T-helper 9 cell (primary cell): ENCODE measurements around the gene KCNQ1OT1.

Experiments used
- DNase-seq: peaks from one replicate; pipeline ENCODE4 v3.0.0-alpha.2; 2020

Gene KCNQ1OT1

DNA sequence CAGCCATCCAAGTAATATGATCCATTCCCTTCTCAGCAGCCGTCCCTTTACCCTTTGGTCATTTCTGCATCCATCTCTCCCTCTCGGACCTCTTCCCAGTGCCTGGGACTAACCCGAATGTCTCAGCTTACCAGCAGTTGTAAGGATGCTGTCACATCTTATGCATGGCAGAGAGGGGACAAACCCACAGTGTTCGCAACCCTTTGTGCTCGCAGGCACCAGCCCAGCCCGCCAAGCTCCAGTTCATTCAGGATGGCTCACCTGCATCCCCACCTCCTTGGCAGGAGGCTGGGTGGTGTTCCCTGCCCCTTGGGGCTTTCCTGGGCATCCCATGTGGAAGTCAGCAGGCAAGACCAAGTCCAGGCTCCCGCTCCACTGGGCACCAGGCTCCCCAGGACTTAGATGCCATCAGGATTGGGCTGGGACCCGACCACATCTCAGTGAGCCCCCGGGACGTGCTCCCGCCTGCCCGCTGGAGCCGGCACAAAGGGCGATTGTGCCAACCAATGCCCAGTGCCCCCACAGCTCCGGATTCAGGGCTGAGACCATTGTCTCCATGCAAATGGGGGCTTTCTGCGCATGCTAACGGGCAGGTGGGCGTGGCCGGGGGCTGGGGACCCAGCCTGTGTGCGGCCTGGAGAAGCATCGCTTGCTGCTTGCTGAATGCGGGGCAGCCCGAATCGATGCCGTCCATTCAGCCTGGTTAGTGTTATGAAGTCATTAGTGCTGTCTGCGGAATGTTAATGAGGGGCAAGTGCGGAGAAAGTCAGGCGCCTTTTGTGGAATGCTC lies 108.6 kb downstream of the KCNQ1OT1 start:
- DNase-seq: no peak

DNA sequence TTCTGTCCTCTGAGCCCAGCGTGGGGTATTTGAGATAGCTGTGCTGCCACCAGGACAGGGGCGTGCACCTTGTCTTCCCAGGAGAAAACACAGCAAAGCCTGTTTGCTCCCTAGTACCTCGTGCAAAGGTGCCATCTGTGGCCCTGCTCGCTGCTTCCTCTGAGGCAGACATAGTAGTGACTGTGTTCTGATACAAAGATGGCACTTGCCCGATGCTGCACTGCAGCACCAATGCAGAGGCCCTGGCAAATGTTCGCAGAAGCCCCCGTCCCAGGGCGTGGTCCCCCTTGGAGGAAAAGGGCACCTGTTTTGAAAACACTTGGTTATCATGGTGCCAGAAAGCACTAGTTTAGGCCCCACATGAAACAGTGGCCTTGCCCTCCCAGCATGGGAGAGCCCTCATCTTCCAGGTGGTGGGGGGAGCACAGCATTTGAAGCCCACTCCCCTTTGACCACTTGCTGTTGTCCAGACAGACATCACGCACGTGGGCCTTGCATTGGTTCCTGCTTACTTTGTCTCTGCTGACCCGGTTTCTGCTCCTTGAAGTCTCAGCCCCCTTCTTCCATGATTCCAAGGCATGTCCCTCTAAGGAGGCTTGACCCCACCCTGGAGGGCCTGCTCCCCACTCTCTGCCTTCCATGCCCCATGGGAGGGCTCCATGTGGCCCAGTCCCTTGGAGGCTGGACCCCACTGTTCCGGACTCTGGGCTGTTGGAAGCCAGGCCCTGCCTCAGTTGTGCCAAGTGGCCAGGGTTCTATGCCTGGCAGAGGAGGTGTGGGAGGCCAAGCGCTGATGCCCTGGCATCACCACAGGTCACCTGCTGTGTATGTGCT lies 109.4 kb downstream of the KCNQ1OT1 start:
- no peak for DNase-seq

DNA sequence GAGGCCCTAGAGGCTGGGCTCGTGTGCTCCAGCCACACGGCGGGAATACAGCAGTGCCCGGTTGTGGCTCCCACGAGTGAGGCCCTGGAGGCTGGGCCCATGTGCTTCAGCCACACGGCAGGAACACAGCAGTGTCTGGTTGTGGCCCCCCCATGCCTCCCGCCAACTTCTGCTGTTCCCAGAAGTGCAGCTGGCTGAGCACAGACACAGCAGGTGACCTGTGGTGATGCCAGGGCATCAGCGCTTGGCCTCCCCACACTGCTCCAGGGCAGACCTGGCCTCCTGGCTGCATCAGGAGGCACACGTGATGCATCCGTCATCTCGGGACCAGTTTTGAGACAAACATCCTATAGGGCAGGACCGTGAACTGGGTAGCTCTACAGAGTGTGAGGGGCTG lies 110.3 kb downstream of the KCNQ1OT1 start:
- no peak for DNase-seq

DNA sequence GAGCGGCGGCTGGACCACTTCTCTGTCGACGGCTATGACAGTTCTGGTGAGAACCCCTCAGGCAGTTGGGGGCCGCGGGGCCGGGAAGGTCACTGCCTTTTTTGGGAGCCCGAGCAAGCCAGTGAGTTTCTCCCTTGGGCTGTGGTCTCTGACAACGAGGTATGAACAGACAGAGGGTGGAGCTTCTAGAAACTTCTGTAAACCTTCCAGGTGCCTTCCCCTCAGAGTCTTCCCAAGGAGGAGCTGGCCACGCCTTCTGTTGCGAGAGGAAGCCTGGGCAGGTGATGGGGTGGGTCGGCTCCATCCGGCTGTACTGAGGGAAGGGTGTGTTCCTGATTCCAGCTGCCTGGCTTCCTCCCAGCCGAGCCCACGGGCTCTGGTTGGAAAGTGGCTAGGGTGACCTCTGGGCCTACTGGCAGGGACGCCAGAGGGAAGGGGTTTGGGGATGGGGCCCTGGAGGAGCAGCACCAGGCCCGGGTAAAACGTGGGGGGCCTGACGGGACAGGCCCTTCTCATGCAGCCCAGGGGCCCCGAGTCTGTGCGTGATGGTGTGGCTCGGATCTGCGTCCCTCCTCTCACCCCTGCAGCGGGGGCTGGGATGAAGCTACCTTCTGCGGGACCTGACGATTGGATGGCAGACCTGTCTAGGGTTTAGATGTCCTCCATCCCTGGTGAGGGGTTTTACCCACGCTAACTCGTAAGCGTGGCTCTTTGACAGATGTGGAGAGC lies 110.8 kb downstream of the KCNQ1OT1 start:
- DNase-seq: no peak

DNA sequence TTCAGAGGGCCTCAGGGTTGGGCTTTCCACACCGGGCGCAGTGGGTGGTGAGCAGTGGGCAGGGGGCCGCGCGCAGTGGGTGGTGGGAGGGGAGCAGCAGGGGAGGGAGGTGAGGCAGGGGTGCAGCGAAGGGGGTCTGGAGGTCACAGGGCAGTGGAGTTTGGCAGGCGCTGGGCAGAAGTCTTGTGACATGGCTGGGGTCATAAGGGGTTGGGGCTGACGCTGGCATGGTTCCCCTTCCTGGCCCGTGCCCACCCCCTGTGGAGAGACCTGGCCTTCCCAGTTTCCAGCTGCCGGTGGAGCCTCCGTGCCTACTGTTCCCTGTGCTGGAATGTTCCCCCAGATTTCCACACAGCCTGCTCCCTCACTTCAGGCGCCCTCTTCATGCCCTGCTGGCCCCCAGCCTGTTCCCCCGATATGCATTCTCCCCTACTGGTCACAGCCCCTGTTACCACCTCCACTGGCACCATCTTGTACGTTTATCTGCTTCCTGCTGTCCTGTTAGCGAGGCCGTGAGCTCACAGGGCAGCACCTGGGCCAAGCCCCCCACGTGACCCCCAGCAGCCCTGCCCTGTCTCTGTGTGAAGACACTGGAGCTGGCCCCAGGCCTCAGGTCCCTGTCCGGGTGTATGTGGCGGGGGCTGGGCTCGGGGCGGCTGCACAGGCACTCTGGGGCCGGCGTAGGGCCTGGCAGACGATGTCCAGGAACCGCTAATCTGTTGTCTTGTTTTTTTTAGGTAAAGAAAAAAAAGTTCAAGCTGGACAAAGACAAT lies 111.6 kb downstream of the KCNQ1OT1 start:
- no peak for DNase-seq

DNA sequence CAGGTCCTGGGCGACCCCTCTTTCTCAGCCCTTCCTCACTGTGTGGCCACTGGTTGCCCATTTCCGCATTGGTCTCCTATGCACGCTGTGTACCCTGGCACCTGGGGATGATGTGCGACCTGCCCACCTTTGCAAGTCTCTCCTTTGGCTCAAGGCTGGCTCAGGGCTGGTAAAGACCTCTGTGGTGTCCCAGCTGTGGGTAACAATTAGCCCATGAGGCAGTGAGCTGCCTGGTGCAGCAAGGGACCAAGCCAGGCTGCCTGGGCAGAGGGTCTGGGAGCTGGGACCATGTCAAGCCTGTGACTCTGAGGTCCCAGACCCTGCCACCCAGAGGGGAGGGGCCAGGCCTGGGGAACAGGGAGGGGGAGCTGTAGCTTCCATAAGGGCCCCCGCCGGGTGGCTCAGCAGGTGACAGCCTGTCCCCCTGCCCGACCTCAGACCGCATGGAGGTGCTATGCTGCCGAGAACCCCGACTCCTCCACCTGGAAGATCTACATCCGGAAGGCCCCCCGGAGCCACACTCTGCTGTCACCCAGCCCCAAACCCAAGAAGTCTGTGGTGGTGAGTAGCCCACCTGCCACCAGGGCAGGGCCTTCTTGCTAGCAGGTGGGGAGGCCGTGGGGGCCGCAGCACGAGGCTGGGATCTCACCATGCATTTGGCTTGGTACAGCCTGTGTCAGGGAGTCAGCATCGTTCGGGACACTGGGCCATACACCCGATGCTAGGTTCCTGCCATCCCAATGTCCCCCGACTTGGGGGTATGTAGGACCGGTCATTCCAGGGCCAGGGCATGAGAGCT lies 112.5 kb downstream of the KCNQ1OT1 start:
- DNase-seq: no peak

DNA sequence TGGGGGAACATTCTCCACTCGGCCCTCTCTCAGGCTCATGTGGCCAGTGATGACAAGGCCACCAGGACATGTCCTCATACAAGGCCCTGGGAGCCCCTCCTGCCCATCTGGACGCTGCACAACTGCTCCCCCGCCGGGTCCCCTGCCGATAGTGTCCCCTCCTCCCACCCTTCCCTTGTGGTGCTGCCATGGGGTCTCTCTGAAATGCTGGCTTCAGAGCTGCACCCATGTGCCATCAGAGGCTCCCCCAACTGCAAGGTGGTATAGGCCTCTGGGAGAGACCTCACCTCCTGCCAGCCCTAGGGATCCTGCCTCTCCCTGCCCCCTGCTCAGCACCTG lies 113.0 kb downstream of the KCNQ1OT1 start:
- DNase-seq: no peak

DNA sequence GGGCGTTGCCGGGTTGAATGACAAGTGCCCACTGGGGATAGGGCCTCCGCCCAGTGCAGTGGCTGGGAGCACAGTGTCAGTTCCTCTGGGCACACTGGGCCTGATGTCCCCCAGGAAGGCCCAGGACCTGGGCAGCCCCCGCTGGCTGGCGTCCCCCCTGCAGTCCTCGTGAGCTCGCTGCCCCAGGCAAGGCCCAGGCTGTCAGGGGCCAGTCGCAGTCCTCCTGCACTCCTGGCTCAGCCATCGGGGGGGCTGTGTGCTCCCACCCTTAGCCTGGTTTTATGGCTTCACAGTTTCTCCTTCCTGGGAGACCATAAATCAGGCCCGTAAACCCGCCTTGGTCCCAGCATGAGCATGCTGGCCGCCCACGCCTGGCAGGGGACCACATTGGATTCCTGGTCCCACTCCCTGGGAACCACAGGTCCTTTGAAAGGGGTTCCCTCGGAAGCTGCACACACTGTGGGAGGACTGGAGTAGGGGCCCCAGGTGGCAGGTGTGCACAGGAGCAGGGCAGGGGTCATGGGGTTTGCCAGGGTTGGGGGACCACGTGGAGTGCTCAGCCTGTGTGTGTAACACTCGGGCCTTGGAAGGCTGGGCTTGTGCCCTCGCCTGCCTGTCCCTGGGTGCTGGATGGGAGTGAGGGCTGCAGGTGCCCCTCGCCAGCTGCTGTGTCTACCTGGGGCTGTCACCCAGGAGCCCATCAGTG lies 113.6 kb downstream of the KCNQ1OT1 start:
- DNase-seq: no peak

DNA sequence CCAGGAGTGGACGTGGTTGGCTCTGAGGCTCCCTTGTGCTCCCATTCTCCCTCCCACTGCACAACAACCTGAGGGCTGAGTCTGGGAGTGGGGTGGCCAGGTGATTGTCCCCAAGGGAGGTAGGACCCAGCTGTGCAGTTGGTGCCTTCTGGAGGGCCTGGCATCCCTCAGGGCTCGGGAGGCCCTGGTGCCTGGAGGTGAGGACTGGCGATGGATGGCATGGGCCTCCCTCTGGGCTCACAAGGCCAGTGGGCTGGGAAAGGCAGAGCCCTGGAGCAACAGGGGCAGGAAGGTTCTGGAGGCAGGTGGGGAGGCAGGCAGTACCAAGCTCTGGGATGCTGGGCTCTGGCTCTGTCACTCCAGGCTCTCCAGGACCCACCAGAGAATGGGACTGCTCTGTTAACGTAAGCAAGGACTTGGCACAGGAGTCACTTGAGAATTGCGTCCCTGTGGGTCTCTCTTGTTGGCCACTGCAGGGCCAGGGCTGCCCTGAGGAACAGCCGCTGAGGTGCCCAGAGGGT lies 114.2 kb downstream of the KCNQ1OT1 start:
- no peak for DNase-seq

DNA sequence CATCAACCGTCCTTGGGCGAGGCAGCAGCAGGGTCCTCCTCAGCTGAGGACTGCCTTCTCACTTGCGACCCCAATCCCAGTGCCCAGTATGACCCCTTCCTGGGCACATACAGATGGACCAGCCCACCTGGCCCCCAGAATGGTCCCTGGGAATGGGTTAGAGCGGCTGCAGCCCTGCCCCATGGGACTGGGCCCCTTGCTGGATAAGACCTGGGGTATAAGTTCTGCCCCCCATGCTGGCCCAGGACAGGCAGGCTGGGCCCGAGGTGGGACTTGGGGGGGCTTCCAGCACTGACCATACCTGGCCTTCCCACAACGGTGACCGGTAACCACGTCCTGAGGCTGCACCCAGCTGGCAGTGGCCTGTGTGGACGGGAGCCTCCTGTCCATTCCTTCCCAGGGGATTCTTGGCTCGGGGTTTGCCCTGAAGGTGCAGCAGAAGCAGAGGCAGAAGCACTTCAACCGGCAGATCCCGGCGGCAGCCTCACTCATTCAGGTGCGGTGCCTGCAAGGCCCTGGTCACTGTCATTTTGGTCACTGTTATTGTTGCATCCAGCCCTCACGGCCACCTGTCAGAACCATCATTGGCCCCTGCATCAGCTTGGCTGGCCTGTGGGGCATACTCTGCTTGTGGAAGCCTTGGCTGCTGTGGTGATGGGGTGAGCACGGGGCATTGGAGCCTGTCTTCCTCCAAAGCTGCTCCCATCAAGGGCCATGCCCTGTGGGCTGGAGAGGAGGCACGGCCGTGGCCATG lies 114.8 kb downstream of the KCNQ1OT1 start:
- DNase-seq: no peak

DNA sequence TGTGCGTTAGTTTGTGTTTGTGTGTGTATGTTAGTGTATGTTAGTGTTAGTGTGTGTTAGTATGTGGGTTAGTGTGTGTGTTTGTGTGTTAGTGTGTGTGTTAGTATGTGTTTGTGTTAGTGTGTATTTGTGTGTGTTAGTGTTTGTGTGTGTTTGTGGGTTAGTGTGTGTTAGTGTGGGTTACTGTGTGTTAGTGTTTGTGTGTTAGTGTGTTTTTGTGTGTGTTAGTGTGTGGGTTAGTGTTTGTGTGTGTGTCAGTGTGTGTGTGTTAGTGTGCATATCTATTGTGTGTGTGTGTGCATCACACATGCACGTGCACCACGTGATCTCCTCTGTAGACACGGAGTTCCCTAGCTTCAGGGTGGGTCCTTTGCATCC lies 115.4 kb downstream of the KCNQ1OT1 start:
- DNase-seq: no peak

DNA sequence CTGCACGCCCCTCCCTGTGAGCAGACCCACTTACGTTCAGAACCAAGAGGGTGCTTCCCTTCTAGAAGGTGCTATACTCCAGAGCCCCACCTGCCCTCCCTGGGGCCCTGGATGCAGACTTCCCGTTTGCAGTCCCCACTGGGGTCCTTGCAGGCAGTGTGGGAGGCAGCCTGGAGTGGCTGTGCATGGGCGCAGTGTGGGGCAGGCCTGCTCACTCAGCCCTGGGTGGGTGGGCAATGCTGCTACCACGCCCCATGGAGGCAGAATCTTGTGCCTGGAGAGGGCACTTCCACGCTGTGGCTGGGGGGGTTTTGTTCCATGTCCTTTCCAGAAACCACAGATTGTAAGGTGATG lies 116.2 kb downstream of the KCNQ1OT1 start:
- no peak for DNase-seq

DNA sequence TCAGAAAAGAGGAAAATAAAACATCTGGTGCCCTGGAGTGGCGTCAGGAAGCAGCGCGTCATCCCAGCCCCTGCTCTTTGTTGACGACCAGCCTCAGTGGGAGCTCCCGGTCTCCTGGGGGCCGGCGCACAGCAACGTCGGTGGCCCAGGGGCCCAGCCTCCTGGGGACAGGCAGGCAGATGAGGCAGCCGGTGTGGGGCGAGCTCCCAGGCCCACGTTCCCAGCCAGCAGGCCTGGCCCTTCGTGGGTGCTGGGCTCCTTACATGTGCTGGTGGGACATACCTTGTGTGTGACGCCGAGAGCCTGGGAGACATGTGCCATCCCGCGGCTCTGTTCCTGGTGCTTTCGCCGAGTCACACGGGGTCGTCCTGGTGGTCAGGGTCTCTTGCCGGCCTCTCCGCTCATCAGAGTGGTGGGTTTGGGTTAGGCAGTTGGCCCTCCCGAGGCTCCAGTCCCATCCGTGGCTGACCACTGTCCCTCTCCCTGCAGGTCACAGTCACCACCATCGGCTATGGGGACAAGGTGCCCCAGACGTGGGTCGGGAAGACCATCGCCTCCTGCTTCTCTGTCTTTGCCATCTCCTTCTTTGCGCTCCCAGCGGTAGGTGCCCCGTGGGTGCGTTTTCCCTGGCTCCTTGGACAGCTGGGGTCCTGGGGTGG lies 116.7 kb downstream of the KCNQ1OT1 start:
- DNase-seq: no peak

DNA sequence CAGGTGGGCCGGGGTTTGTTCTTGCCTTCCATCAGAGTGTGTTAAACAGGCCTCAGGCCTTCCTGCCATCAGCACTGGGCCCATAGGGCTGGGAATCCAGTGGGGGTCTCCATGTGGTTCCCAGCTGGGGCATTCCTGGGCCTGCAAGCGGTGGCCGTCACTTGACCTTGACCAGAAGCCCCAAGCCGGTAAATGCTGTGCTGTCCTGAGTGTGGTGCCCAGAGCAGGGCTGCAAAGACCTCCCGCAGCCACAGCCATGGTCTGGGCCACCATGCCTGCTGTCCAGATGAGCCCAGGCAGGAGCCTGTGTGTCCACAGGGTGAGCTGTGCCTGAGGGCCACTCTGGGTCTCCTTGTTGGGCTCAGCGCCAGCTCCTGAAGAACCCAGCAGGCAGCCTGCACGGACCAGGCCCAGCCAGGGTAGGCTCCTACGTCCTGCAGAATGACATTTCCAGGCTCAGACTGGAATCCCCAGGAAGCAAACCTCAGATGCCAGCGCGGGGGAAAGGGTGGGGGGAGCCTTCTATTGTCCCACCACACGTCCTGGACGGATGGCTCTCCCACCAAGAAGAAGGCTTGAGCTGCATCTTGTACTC lies 117.3 kb downstream of the KCNQ1OT1 start:
- DNase-seq: no peak

DNA sequence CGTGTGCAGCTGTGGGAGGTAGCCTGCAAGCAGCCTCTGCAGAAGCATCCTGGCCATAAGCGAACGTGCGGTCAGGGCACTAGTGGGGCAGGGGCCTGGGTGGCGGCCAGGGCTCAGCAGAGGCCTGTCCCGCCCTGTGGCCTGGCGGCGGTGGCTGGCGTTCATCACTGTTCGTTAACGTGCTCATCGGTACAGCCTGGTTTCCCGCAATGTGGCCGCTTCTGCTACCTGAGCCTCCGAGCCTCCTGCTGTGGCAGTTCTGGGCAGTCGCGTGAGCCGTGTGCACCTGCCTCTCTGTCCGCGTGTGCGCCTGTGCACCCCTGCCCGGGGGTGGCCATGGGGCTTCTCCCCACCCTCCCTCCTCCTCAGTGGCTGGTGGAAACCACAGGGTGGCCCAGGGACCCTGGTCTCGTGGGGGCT lies 117.9 kb downstream of the KCNQ1OT1 start:
- no peak for DNase-seq

DNA sequence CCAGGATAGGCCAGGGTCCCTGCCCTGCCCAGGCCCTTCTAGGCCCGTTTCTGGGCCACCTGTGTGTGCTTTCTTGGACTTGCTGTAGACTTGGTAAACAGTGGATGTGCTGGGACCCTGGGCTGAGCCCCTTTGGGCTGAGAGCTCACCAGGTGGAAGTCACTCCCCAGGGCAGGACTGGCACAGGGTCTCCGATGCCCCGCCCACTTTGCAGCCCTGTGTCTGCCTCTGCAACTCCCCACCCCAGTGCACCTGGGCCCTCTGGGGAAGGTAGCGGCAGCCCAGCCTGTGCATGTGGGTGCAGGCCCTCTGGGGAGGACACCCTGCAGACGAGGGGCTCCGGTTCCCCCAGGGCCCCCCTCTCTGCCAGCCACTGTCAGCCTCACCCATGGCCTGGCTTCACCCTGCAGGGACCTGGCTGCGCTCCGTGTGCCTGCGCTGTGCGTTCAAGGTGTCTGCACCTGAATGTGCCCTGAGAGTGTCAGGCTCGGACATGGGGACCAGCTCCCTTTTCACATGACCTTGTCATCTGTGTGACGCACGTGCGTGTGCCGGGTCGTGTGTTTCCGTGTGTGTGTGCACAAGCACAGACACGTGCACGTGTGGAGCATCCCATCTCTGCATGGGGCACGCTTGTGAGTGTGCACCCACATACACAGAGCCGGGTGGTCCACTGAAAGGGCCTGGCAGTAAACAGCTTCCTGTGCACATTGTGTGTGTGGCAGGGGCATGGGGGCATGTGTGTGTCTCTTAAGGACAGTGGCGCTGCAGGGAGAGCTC lies 118.5 kb downstream of the KCNQ1OT1 start:
- no peak for DNase-seq

DNA sequence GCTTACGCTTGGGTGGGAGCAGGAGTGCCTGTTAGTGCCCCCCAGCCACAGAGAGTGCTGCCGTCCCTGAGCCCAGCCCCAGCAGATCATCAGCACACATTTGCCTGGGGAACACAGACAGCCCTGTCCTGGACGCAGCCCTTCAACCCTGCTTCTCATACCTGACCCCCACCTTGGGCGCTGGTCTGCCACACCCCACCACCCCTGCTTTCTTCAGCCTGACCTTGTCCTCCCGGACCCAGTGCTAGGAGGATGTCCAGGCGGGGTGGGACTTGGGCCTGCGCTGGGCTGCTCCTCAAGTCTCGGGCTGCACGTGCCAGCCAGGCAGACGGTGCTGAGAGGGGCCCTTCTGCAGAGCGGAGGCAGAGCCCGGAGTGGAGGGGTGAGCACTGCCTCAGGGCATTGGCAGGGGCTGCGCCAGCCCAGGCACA lies 119.2 kb downstream of the KCNQ1OT1 start:
- no peak for DNase-seq

DNA sequence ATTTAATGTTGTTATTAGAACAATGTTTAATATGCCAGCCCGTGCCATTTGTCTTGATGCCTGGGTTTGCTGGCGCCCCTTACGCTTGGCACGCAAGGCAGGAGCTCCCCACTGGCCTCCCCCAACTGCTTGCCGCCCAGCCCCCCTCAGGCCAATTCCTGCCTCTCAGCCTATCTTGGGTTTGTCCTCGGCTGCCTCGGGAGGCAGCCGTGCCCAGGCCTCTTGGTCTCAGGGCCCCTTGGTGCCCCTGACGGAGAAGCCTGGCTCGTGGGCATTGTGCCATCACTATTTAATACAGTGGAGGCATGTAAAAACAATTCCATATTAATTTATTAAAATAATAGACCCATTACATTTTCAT lies 119.8 kb downstream of the KCNQ1OT1 start:
- DNase-seq: no peak
